HepG2 (cell line): ENCODE results near the gene PLEKHB2. TPM values are rescaled to one million over a fixed set of nuclear protein-coding genes. Genes with fewer than 3 reads are reported as not detected.

Experiments used
- ATF6 ChIP-seq: sonication (generic); formaldehyde crosslinking; conservative IDR thresholded peaks from 2 replicates; pipeline ENCODE4 v1.4.0; 2020; ENCODE audit warnings: missing genetic modification reagents
- BHLHE40 ChIP-seq: IDR thresholded peaks from 2 replicates; pipeline ENCODE4 v1.6.1; 2011; ENCODE audit warnings: low read length, improper control_type of control experiment
- JARID2 ChIP-seq: sonication (generic); formaldehyde crosslinking; IDR thresholded peaks from 2 replicates; pipeline ENCODE4 v1.8.1; 2023; ENCODE audit warnings: missing genetic modification reagents, inconsistent platforms; ENCODE audit not compliant: insufficient replicate concordance
- RAD51 ChIP-seq: fragments of 450-650 bp; IDR thresholded peaks from 2 replicates; pipeline ENCODE4 v1.6.1; 2016; ENCODE audit warnings: borderline replicate concordance
- SNAPC4 ChIP-seq: sonication (generic); formaldehyde crosslinking; IDR thresholded peaks from 2 replicates; pipeline ENCODE4 v1.4.0; 2020; ENCODE audit warnings: mild to moderate bottlenecking, missing genetic modification reagents
- SOX5 ChIP-seq: IDR thresholded peaks from 2 replicates; pipeline ENCODE4 v1.6.1; 2016; ENCODE audit warnings: borderline replicate concordance
- TAF15 ChIP-seq: fragments of 200-400 bp; formaldehyde crosslinking; IDR thresholded peaks from one replicate; pipeline ENCODE4 v1.6.1; 2018; ENCODE audit warnings: mild to moderate bottlenecking, low read depth, low read length; ENCODE audit not compliant: poor library complexity, severe bottlenecking
- ZNF205 ChIP-seq: IDR thresholded peaks from 2 replicates; pipeline ENCODE4 v1.6.1; 2018; ENCODE audit warnings: missing biosample characterization, missing genetic modification reagents
- ZNF3 ChIP-seq: IDR thresholded peaks from 2 replicates; pipeline ENCODE4 v1.7.0; 2017; ENCODE audit warnings: inconsistent platforms
- ZNF343 ChIP-seq: sonication (generic); formaldehyde crosslinking; IDR thresholded peaks from 2 replicates; pipeline ENCODE4 v1.4.0; 2020; ENCODE audit warnings: mild to moderate bottlenecking, missing genetic modification reagents
- polyA plus RNA-seq, 8 experiments: library from polyadenylated mRNA; depleted of rRNA in 3 of 8; stranded (reverse) in 7 of 8; unstranded in 1 of 8; fragments of >200 nt; fragmentation: Illumina TruSeq in 4 of 8; extraction: Trizol in 4 of 8; gene quantifications; 2 replicates each; pipeline versions ENCODE4 v1.2.1 to v1.2.3, GENCODE V29; 2011 to 2016; ENCODE audit warnings: low read depth in 4 of 8, missing spikeins in 1 of 8, mixed read lengths in 1 of 8; ENCODE audit not compliant: insufficient read depth in 1 of 8
- total RNA-seq, 5 experiments: library from RNA; depleted of rRNA; stranded (reverse); fragments of >200 nt; fragmentation: Illumina TruSeq; extraction: Trizol; gene quantifications; 2 replicates each; pipeline ENCODE4 v1.2.3, GENCODE V29; 2016; ENCODE audit warnings: low read depth in 1 of 5
- TF ChIP-seq, protein P1 (sequence below): IDR thresholded peaks from 2 replicates; pipeline ENCODE4 v1.6.1; 2012; ENCODE audit warnings: low read depth, low read length, improper control_type of control experiment
- TF ChIP-seq, protein P2 (sequence below): sonication (generic); formaldehyde crosslinking; IDR thresholded peaks from 2 replicates; pipeline ENCODE4 v1.5.0; 2020; ENCODE audit warnings: missing genetic modification reagents
- TF ChIP-seq, protein P3 (sequence below): IDR thresholded peaks from 2 replicates; pipeline ENCODE4 v1.4.0; 2020; ENCODE audit warnings: mild to moderate bottlenecking, missing genetic modification reagents
- TF ChIP-seq, protein P4 (sequence below): sonication (generic); formaldehyde crosslinking; IDR thresholded peaks from 2 replicates; pipeline ENCODE4 v1.8.1; 2023; ENCODE audit warnings: missing genetic modification reagents, mild to moderate bottlenecking, borderline replicate concordance

PLEKHB2 gene
- total and polyA plus RNA-seq, 2 of the 13 experiments (the other 11 are each of a cell fraction or from before 2014, with no cell fraction given), result 73.0 to 78.9 TPM

GRCh38 chr2:131105950-131106801 is 1.0 kb downstream of the PLEKHB2 start (continued):
- no peak for TF ChIP-seq SNAPC4 (CRISPR knock-in tag)
- TF ChIP-seq, protein P1, sequence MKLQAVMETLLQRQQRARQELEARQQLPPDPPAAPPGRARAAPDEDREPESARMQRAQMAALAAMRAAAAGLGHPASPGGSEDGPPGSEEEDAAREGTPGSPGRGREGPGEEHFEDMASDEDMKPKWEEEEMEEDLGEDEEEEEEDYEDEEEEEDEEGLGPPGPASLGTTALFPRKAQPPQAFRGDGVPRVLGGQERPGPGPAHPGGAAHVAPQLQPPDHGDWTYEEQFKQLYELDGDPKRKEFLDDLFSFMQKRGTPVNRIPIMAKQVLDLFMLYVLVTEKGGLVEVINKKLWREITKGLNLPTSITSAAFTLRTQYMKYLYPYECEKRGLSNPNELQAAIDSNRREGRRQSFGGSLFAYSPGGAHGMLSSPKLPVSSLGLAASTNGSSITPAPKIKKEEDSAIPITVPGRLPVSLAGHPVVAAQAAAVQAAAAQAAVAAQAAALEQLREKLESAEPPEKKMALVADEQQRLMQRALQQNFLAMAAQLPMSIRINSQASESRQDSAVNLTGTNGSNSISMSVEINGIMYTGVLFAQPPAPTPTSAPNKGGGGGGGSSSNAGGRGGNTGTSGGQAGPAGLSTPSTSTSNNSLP, result peak; percentile 52; the same call in 1 of the 2 replicates
- TF ChIP-seq, protein P2, sequence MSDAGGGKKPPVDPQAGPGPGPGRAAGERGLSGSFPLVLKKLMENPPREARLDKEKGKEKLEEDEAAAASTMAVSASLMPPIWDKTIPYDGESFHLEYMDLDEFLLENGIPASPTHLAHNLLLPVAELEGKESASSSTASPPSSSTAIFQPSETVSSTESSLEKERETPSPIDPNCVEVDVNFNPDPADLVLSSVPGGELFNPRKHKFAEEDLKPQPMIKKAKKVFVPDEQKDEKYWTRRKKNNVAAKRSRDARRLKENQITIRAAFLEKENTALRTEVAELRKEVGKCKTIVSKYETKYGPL (CRISPR knock-in tag), result no peak
- 0 out of 2 replicates have a peak, but pooled peaks have one; percentile 8 for TF ChIP-seq RAD51
- TF ChIP-seq, protein P3, sequence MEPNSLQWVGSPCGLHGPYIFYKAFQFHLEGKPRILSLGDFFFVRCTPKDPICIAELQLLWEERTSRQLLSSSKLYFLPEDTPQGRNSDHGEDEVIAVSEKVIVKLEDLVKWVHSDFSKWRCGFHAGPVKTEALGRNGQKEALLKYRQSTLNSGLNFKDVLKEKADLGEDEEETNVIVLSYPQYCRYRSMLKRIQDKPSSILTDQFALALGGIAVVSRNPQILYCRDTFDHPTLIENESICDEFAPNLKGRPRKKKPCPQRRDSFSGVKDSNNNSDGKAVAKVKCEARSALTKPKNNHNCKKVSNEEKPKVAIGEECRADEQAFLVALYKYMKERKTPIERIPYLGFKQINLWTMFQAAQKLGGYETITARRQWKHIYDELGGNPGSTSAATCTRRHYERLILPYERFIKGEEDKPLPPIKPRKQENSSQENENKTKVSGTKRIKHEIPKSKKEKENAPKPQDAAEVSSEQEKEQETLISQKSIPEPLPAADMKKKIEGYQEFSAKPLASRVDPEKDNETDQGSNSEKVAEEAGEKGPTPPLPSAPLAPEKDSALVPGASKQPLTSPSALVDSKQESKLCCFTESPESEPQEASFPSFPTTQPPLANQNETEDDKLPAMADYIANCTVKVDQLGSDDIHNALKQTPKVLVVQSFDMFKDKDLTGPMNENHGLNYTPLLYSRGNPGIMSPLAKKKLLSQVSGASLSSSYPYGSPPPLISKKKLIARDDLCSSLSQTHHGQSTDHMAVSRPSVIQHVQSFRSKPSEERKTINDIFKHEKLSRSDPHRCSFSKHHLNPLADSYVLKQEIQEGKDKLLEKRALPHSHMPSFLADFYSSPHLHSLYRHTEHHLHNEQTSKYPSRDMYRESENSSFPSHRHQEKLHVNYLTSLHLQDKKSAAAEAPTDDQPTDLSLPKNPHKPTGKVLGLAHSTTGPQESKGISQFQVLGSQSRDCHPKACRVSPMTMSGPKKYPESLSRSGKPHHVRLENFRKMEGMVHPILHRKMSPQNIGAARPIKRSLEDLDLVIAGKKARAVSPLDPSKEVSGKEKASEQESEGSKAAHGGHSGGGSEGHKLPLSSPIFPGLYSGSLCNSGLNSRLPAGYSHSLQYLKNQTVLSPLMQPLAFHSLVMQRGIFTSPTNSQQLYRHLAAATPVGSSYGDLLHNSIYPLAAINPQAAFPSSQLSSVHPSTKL (CRISPR knock-in tag), result peak; percentile 48; the same call in 1 of the 2 replicates
- TF ChIP-seq SOX5 (CRISPR knock-in tag), result peak; percentile 26; the same call in 1 of the 2 replicates
- no peak for TF ChIP-seq JARID2
- no peak for TF ChIP-seq ATF6 (CRISPR knock-in tag)
- no peak for TF ChIP-seq TAF15
- TF ChIP-seq BHLHE40, result peak; percentile 71
- 0 out of 2 replicates have a peak, but pooled peaks have one; percentile 43 for TF ChIP-seq ZNF3 (CRISPR knock-in tag)
- TF ChIP-seq ZNF343 (CRISPR knock-in tag), result no peak
- 0 out of 2 replicates have a peak, but pooled peaks have one; percentile 60 for TF ChIP-seq ZNF205 (CRISPR knock-in tag)
- TF ChIP-seq, protein P4, sequence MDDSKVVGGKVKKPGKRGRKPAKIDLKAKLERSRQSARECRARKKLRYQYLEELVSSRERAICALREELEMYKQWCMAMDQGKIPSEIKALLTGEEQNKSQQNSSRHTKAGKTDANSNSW (CRISPR knock-in tag), result no peak
